Measurements from ENCODE around the gene COQ10B. TPM values are rescaled to one million over a fixed set of nuclear protein-coding genes. Genes with fewer than 3 reads are reported as not detected.
A peak's percentile ranks its signal among the peaks of the same experiment; 100 is the strongest.

COQ10B gene
- total RNA-seq (ENCODE audit: unreplicated experiment) = 13.2 TPM
- long read RNA-seq, transcript COQ10B-201 (5 exons, 2,239 nt) = major isoform, 21 of 23 reads
- long read RNA-seq, partial matches to known transcripts = 1 of 23 reads
- long read RNA-seq, other reads (novel, unspliced or antisense) = 0 of 23 reads

DNA sequence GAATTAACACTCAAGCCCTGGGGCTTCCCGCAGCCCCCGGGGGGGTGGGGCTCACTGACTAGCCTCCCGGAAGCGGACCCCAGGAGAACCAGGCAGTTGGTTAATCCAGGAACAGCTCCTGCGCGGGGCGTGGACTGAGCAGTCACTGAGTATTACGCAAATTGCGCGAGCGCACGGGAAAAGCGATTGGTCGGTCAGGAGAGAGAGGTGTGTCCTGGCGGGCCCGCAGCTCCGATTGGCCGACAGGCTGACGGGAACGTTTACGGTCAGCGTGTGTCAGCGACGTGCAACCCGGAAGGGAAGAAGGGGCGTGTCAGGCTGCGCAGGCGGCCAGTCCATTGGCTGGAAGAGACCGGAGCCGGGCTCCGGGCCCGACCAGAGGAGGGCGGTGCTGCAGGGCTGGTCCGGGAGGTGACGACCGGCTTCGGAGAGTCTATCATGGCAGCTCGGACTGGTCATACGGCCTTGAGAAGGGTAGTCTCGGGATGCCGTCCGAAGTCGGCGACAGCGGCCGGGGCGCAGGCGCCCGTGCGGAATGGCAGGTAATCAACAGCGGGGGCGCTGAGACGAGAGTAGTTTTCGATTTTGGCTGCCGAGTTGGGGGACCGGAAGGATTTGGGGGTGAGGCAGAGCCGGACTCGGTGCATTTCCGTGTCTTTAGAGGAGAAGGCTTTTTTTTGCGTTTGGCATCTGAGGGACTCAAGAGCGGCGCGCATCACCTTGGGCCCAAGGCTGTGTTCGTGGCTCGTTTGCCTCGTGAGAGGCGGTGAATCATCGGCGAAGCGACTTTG is at the start of gene COQ10B:
COQ10B (plus strand) TSS at position 430 of the 791 bp plus-strand sequence; CDS start at position 439, 9 bp downstream.
- peaks cover 6% of the 10 kb centered on the region for H3K27me3 Mint-ChIP-seq (ENCODE audit: unreplicated experiment)
- peaks cover 10% of the 10 kb centered on the region for H3K4me1 Mint-ChIP-seq (ENCODE audit: low read depth, unreplicated experiment)
- H3K4me3 Mint-ChIP-seq (ENCODE audit: unreplicated experiment) = peak within 1 kb of the TSS; percentile 100
- no peaks in the 10 kb centered on the region for H3K36me3 Mint-ChIP-seq (ENCODE audit: unreplicated experiment)
- peak within 1 kb of the TSS; percentile 98 for H3K27ac Mint-ChIP-seq (ENCODE audit: unreplicated experiment)
- DNase-seq = peak; percentile 96
- peaks cover 5% of the 10 kb centered on the region for H3K9me3 Mint-ChIP-seq (ENCODE audit: unreplicated experiment)
- TF ChIP-seq, protein P1, sequence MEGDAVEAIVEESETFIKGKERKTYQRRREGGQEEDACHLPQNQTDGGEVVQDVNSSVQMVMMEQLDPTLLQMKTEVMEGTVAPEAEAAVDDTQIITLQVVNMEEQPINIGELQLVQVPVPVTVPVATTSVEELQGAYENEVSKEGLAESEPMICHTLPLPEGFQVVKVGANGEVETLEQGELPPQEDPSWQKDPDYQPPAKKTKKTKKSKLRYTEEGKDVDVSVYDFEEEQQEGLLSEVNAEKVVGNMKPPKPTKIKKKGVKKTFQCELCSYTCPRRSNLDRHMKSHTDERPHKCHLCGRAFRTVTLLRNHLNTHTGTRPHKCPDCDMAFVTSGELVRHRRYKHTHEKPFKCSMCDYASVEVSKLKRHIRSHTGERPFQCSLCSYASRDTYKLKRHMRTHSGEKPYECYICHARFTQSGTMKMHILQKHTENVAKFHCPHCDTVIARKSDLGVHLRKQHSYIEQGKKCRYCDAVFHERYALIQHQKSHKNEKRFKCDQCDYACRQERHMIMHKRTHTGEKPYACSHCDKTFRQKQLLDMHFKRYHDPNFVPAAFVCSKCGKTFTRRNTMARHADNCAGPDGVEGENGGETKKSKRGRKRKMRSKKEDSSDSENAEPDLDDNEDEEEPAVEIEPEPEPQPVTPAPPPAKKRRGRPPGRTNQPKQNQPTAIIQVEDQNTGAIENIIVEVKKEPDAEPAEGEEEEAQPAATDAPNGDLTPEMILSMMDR (IDR thresholded peaks at IDR 0.05; ENCODE audit: partially characterized antibody, unreplicated experiment) = no peak

DNA sequence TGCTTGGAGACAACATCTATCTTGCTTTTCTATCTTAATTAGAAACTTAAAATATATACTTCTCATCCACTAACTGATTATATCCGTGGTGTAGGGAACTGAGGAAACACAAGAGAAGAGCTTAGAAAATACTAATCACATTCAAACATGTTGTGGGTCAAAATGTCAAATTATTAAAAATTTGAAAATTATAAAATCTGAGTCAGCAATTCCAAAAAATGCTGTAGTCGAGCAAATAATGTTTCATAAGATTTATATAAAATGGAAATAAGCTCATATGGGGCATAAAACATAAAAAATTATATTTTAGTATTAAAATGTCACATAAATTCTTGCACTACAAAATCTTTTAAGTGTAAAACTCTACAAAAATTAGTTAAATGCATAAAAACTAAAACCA is 47.8 kb upstream of the COQ10B start:
- no peaks in the 10 kb centered on the region for H3K36me3 Mint-ChIP-seq (ENCODE audit: unreplicated experiment)
- no peak overlapping the region for H3K27ac Mint-ChIP-seq (ENCODE audit: unreplicated experiment)
- DNase-seq = no peak
- no peaks in the 10 kb centered on the region for H3K9me3 Mint-ChIP-seq (ENCODE audit: unreplicated experiment)
- no peak overlapping the region for H3K4me3 Mint-ChIP-seq (ENCODE audit: unreplicated experiment)
- H3K27me3 Mint-ChIP-seq (ENCODE audit: unreplicated experiment) = no peaks in the 10 kb centered on the region
- TF ChIP-seq, protein P1 (IDR thresholded peaks at IDR 0.05; ENCODE audit: partially characterized antibody, unreplicated experiment) = no peak
- H3K4me1 Mint-ChIP-seq (ENCODE audit: low read depth, unreplicated experiment) = no peaks in the 10 kb centered on the region

DNA sequence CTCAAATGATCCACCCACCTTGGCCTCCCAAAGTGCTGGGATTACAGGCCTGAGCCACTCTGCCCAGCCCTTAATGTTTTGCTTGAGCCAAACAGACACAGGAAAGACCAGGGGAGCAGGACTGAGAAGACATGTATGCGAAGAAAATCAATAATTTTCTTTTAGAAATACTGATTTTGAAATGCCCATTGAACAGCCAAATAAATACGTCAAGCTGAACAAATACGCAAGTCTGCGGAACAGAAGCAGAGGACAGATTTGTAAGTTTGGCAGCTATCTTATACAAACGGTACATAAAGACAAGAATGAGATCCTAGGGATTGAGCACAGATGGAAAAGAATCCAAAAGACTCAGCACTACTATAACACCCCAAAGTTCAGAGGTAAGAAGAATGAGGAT is 39.3 kb upstream of the COQ10B start:
- H3K9me3 Mint-ChIP-seq (ENCODE audit: unreplicated experiment) = no peaks in the 10 kb centered on the region
- no peak overlapping the region for H3K27ac Mint-ChIP-seq (ENCODE audit: unreplicated experiment)
- H3K27me3 Mint-ChIP-seq (ENCODE audit: unreplicated experiment) = no peaks in the 10 kb centered on the region
- no peak for DNase-seq
- TF ChIP-seq, protein P1 (IDR thresholded peaks at IDR 0.05; ENCODE audit: partially characterized antibody, unreplicated experiment) = no peak
- no peaks in the 10 kb centered on the region for H3K4me1 Mint-ChIP-seq (ENCODE audit: low read depth, unreplicated experiment)
- no peak overlapping the region for H3K4me3 Mint-ChIP-seq (ENCODE audit: unreplicated experiment)
- no peaks in the 10 kb centered on the region for H3K36me3 Mint-ChIP-seq (ENCODE audit: unreplicated experiment)

DNA sequence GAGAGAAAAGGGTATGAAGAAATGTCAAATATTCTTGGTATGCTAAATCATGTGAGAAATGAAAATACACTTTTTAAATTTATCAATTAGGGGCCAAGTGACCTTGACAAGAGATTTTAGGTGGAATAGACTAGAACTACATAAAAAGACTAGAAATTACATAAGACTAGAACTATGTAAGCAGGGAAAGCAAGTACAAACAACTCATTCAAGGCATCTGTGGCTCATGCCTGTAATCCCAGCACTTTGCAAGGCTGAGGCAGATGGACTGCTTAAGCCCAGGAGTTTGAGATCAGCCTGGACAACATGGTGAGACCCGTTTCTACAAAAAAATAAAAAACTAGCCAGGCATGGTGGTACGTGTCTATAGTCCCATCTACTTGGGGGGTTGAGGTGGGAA is 38.8 kb upstream of the COQ10B start:
- Mint-ChIP-seq H3K9me3 (ENCODE audit: unreplicated experiment) (no peaks in the 10 kb centered on the region), H3K27ac (ENCODE audit: unreplicated experiment) (no peak overlapping the region), H3K27me3 (ENCODE audit: unreplicated experiment) (no peaks in the 10 kb centered on the region), H3K4me1 (ENCODE audit: low read depth, unreplicated experiment) (no peaks in the 10 kb centered on the region), H3K36me3 (ENCODE audit: unreplicated experiment) (no peaks in the 10 kb centered on the region), H3K4me3 (ENCODE audit: unreplicated experiment) (no peak overlapping the region)
- TF ChIP-seq, protein P1 (IDR thresholded peaks at IDR 0.05; ENCODE audit: partially characterized antibody, unreplicated experiment) = no peak
- no peak for DNase-seq

DNA sequence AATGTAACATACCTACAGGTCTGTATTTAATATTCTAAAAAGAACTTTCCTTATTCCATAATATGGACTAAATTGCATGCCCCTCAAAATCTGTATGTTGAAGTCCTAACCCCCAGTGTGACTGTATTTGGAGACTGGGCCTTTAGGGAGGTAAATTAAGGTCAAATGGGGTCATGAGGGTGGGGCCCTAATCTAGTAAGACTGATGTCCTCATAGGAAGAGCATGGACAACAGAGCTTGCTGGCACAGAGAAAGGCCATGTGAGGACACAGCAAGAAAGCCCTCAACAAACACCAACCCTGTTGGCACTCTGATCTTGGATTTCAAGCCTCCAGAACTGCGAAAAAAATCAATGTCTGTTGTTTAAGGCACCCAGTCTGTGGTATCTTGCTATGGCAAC is 37.1 kb upstream of the COQ10B start:
- TF ChIP-seq, protein P1 (IDR thresholded peaks at IDR 0.05; ENCODE audit: partially characterized antibody, unreplicated experiment) = no peak
- no peaks in the 10 kb centered on the region for H3K9me3 Mint-ChIP-seq (ENCODE audit: unreplicated experiment)
- no peak overlapping the region for H3K4me3 Mint-ChIP-seq (ENCODE audit: unreplicated experiment)
- no peaks in the 10 kb centered on the region for H3K4me1 Mint-ChIP-seq (ENCODE audit: low read depth, unreplicated experiment)
- no peaks in the 10 kb centered on the region for H3K27me3 Mint-ChIP-seq (ENCODE audit: unreplicated experiment)
- no peaks in the 10 kb centered on the region for H3K36me3 Mint-ChIP-seq (ENCODE audit: unreplicated experiment)
- DNase-seq = no peak
- no peak overlapping the region for H3K27ac Mint-ChIP-seq (ENCODE audit: unreplicated experiment)
